Chondrocyte (in vitro differentiated cells): Measurements from ENCODE around the gene KCNN4. TPM values are rescaled to one million over a fixed set of nuclear protein-coding genes. Genes with fewer than 3 reads are reported as not detected.
"Not testable (repeated sequence)": the region's sequence is repeated elsewhere in the genome, so short reads cannot be mapped to it uniquely, and the experiment has no call there.

Experiments used
- DNase-seq: peaks from one replicate; pipeline ENCODE4 v3.0.0; 2021; ENCODE audit warnings: mixed read lengths, low spot score
- H3K27ac Mint-ChIP-seq: one replicate; pipeline ENCODE4 v1.8.0; 2021; ENCODE audit warnings: mild to moderate bottlenecking, moderate library complexity, mixed read lengths; ENCODE audit not compliant: unreplicated experiment
- H3K27me3 Mint-ChIP-seq: 2 replicates; pipeline ENCODE4 v1.8.0; 2021; ENCODE audit warnings: low read depth, mixed read lengths
- H3K36me3 Mint-ChIP-seq: 2 replicates; pipeline ENCODE4 v1.8.0; 2021; ENCODE audit warnings: low read depth, mixed read lengths
- H3K4me1 Mint-ChIP-seq: 2 replicates; pipeline ENCODE4 v1.8.0; 2021; ENCODE audit warnings: low read depth, mild to moderate bottlenecking, mixed read lengths
- H3K4me3 Mint-ChIP-seq: one replicate; pipeline ENCODE4 v1.8.0; 2021; ENCODE audit warnings: mild to moderate bottlenecking, moderate library complexity, mixed read lengths; ENCODE audit not compliant: unreplicated experiment
- H3K9me3 Mint-ChIP-seq: 2 replicates; pipeline ENCODE4 v1.8.0; 2021; ENCODE audit warnings: low read depth, mixed read lengths
- total RNA-seq: library from RNA; stranded (reverse); gene quantifications from 3 replicates; pipeline ENCODE4 v1.2.1, GENCODE V29; 2021
- TF ChIP-seq, protein P1 (sequence below): fragments of 200-600 bp; sonication (generic); IDR thresholded peaks from 2 replicates; pipeline ENCODE4 v1.5.0; 2021; ENCODE audit warnings: antibody characterized with exemption, mild to moderate bottlenecking, moderate library complexity

The KCNN4 gene
- total RNA-seq, 1 donor from 2014 or later, result 2.3 TPM

DNA sequence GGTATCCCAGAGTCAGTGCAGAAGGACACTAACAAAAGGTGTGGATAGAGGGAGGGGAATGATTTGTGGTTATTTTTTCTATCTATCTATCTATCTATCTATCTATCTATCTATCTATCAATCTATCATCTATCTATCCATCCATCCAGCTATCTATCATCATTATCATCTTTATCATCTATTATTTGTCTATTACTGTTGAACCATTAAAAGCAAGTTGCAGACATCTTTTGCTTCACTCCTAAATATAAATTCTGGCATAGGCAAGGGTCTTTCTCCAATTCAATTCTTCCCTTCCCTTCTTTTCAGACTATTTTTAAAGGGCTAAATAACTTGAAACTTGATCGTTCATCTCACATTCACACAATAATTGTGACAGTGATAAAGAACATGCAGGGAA lies 31.5 kb upstream of the KCNN4 start:
- DNase-seq, result no peak
- TF ChIP-seq, protein P1, sequence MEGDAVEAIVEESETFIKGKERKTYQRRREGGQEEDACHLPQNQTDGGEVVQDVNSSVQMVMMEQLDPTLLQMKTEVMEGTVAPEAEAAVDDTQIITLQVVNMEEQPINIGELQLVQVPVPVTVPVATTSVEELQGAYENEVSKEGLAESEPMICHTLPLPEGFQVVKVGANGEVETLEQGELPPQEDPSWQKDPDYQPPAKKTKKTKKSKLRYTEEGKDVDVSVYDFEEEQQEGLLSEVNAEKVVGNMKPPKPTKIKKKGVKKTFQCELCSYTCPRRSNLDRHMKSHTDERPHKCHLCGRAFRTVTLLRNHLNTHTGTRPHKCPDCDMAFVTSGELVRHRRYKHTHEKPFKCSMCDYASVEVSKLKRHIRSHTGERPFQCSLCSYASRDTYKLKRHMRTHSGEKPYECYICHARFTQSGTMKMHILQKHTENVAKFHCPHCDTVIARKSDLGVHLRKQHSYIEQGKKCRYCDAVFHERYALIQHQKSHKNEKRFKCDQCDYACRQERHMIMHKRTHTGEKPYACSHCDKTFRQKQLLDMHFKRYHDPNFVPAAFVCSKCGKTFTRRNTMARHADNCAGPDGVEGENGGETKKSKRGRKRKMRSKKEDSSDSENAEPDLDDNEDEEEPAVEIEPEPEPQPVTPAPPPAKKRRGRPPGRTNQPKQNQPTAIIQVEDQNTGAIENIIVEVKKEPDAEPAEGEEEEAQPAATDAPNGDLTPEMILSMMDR, result no peak
- Mint-ChIP-seq H3K4me1 (no peaks in the 10 kb centered on the region), H3K9me3 (peaks cover 2% of the 10 kb centered on the region), H3K36me3 (no peaks in the 10 kb centered on the region), H3K27me3 (peaks cover 12% of the 10 kb centered on the region), H3K4me3 (no peak overlapping the region), H3K27ac (no peak overlapping the region)

DNA sequence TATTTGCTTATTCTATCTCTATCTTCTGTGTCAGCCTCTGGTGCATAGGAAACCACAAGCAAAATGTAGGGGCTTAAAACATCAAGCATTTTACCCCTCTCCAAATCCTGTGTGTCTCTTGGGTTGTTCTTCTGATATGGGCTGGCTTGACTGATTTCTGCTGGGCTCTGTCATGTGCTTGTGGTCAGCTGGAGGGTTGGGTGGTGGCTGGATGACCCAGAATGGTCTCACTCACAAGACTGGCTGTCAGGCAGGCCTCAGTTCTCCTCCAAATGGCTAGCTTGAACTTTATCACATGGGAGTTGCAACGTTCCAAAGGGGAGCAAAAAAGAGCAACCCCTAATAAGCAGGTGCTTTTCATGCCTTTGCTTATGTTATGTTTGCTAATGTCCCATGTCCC lies 31.1 kb upstream of the KCNN4 start:
- H3K36me3 Mint-ChIP-seq, result no peaks in the 10 kb centered on the region
- no peaks in the 10 kb centered on the region for H3K9me3 Mint-ChIP-seq
- peaks cover 12% of the 10 kb centered on the region for H3K27me3 Mint-ChIP-seq
- H3K4me3 Mint-ChIP-seq, result no peak overlapping the region
- no peak for DNase-seq
- H3K27ac Mint-ChIP-seq, result no peak overlapping the region
- no peaks in the 10 kb centered on the region for H3K4me1 Mint-ChIP-seq
- TF ChIP-seq, protein P1, result no peak

DNA sequence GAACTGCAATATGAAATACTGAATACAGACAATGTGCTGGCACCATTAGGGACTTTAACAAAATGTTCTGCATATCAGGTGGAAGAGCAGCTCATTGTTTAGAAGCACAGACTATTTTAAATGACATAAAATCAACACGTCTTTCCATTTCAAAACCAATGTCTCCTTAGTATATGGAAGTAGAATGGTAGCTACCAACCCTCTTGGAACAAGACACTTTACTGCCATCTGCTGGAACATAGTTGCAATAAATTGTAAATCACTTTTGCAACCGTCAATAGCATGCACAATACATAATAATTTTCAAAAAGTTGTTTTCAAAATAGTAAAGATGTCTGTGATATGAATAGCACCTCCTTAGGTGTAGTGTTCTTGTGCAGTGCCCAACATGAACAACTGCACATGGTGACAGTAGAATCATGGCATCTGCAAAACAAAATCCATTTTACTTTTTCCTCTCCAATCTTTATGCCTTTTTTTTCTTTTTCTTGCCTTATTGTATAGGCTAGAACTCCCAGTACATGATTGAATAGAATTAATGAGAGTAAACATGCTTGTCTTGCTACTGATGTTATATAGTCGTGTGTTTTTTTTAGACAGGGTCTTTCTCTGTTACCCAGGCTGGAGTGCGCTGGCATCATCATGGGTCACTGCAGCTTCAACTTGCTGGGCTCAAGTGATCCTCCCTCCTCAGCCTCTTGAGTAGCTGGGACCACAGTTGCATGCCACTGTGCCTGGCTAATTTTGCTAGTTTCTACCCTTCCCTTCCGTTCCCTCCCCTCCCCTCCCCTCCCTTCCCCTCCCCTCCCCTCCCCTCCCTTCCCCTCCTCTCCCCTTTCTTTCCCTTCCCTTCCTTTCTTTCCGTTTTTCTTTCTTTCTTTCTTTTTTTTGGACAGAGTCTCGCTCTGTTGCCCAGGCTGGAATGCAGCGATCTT lies 29.3 kb upstream of the KCNN4 start:
- TF ChIP-seq, protein P1, result peak; percentile 84
- DNase-seq, result no peak
- peaks cover 12% of the 10 kb centered on the region for H3K27me3 Mint-ChIP-seq

DNA sequence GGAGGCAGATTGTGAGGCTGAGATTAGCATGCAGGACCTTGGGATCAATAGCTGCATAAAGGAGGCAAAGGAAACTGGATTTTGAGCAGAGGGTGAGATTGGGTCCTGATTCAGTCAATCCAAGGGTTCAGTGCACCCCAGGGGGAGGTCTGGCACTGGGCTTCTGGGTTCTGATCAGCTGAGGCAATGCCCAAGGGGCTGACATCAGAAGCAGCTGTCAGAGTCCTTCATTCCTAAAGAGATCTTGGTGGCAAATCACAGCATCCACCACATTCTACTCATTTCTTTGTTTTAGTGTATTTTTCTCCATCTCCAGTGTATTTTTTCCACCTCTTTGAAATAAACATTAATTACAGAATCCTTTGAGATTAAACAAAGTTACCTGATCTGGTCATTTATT lies 26.9 kb upstream of the KCNN4 start:
- Mint-ChIP-seq H3K4me1 (no peaks in the 10 kb centered on the region), H3K4me3 (no peak overlapping the region), H3K27ac (no peak overlapping the region), H3K36me3 (no peaks in the 10 kb centered on the region), H3K27me3 (peaks cover 15% of the 10 kb centered on the region), H3K9me3 (no peaks in the 10 kb centered on the region)
- TF ChIP-seq, protein P1, result no peak
- no peak for DNase-seq

More for the DNA sequence above, 29.3 kb upstream of the KCNN4 start:
- Mint-ChIP-seq H3K9me3 (no peaks in the 10 kb centered on the region), H3K27ac (no peak overlapping the region), H3K4me1 (no peaks in the 10 kb centered on the region), H3K4me3 (no peak overlapping the region), H3K36me3 (no peaks in the 10 kb centered on the region)

DNA sequence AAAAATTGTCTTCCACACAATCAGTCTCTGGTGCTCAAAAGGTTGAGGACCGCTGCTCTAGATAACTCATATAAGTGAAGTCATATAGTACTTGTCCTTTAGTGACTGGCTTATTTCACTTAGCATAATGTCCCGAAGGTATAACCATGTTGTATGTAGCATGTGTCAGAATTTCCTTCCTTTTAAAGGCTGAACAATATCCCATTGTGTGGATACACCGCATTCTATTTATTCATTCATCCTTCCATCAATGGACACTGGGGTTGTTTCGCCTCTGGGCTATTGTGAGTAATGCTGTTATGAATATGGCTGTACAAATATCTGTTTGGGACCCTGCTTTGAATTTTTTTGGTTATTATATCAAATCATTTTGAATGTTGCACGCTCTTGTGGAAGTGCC lies 26.1 kb upstream of the KCNN4 start:
- Mint-ChIP-seq H3K4me1 (no peaks in the 10 kb centered on the region), H3K4me3 (no peak overlapping the region), H3K9me3 (no peaks in the 10 kb centered on the region), H3K27me3 (peaks cover 14% of the 10 kb centered on the region), H3K36me3 (no peaks in the 10 kb centered on the region), H3K27ac (no peak overlapping the region)
- DNase-seq, result no peak
- TF ChIP-seq, protein P1, result no peak

DNA sequence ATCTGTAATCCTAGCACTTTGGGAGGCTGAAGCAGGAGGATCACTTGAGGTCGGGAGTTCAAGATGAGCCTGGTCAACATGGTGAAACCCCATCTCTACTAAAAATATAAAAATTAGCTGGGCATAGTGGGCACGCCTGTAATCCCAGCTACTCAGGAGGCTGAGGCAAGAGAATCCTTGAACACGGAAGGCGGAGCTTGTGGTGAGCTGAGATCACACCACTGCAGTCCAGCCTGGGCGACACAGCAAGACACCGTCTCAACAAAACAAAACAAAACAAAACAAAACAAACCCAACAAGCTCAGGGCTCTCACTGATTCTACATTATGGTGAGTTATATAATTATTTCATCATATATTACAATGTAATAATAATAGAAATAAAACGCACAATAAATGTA lies 25.6 kb upstream of the KCNN4 start:
- DNase-seq, H3K9me3 Mint-ChIP-seq, H3K4me3 Mint-ChIP-seq, H3K27ac Mint-ChIP-seq, H3K36me3 Mint-ChIP-seq, H3K4me1 Mint-ChIP-seq: not testable (repeated sequence)
- peaks cover 14% of the 10 kb centered on the region for H3K27me3 Mint-ChIP-seq
